Ovary (tissue), 9 donors: Measurements from ENCODE around the gene MKRN1. TPM values are rescaled to one million over a fixed set of nuclear protein-coding genes. Genes with fewer than 3 reads are reported as not detected.
A peak's percentile ranks its signal among the peaks of the same experiment; 100 is the strongest.

Experiments used
- DNase-seq, 5 donors: peaks; one replicate each; pipeline ENCODE4 v3.0.0-alpha.2; 2019 to 2020
- H3K27ac ChIP-seq, 2 donors: fragments of 200-600 bp; one replicate each; pipeline versions ENCODE4 v1.5.1 to v1.8.0; 2019 to 2022
- H3K27me3 ChIP-seq: fragments of 200-600 bp; one replicate; pipeline ENCODE4 v1.8.0; 2022
- H3K36me3 ChIP-seq: fragments of 200-600 bp; sonication (generic); one replicate; pipeline ENCODE4 v1.5.1; 2019
- H3K4me1 ChIP-seq: one replicate; pipeline ENCODE4 v1.8.1; 2013; ENCODE audit warnings: mild to moderate bottlenecking, moderate library complexity; ENCODE audit not compliant: insufficient read depth
- H3K4me3 ChIP-seq: fragments of 200-600 bp; sonication (generic); one replicate; pipeline ENCODE4 v1.5.1; 2017
- H3K9me3 ChIP-seq, 2 donors: fragments of 200-600 bp in 1 of 2; sonication (generic) in 1 of 2; one replicate each; pipeline versions ENCODE4 v1.5.1 to v1.8.1; 2013 to 2019; ENCODE audit warnings: mild to moderate bottlenecking in 1 of 2, moderate library complexity in 1 of 2
- EP300 ChIP-seq: sonication (generic); formaldehyde crosslinking; IDR thresholded peaks from one replicate; pipeline ENCODE4 v1.6.1; 2017; ENCODE audit warnings: antibody characterized with exemption
- POLR2A ChIP-seq: fragments of 450-650 bp; IDR thresholded peaks from one replicate; pipeline ENCODE4 v1.6.1; 2017; ENCODE audit warnings: antibody characterized with exemption, mild to moderate bottlenecking, moderate library complexity
- WGBS, 3 donors: extraction: QIAGEN DNeasy Blood & Tissue Kit in 1 of 3; methylation state at CpG; one replicate each; pipeline versions ENCODE4 v1.1.5 to v1.1.7; 2013 to 2017; 5-methylcytosine and 5-hydroxymethylcytosine counted together
- intact Hi-C, 4 donors: fragments of 100-400 bp; cut with DNase I; formaldehyde crosslinking; loops; one replicate each; pipeline versions ENCODE4 v1.11.0 to v1.15.1; 2022 to 2023
- polyA plus RNA-seq, 2 donors: library from polyadenylated mRNA; stranded (reverse); fragments of 200-250 nt in 1 of 2; fragments of 350-450 nt in 1 of 2; fragmentation: Illumina TruSeq in 1 of 2; extraction: RNeasy Lipid Tissue Mini Kit (QIAGEN cat#74804) in 1 of 2; gene quantifications; one replicate each; pipeline ENCODE4 v1.2.3, GENCODE V29; 2013 to 2014
- total RNA-seq, 7 donors: library from RNA; depleted of rRNA in 2 of 7; stranded (reverse); fragments of >200 nt in 2 of 7; fragmentation: NEBNext Ultra II Directional in 3 of 7; extraction: Animal tissue kit (Norgen Biotek cat#: 25700) in 3 of 7; gene quantifications; one replicate each; pipeline versions ENCODE4 v1.1.0 to v1.2.4, GENCODE V29; 2016 to 2023
- TF ChIP-seq, protein P1 (sequence below), 3 donors: fragments of 450-650 bp in 2 of 3; fragments of 200-600 bp in 1 of 3; IDR thresholded peaks; one replicate each; pipeline versions ENCODE4 v1.5.1 to v1.8.0; 2016 to 2022; ENCODE audit warnings: antibody characterized with exemption in 3 of 3, mild to moderate bottlenecking in 1 of 3
- donor health status: DM: no; HTN: no; CAD: no; lungs with moderate emphysema.
- donor health status: DM: no; HTN: no; CAD: no.
- donor health status: Bipolar disorder and iron deficiency.
- donor health status: DM: yes; HTN: yes; CAD: no.
- donor health status: DM: no; HTN: no; CAD: no.
- donor health status: DM: yes; HTN: yes; CAD: no.

Gene MKRN1
- total and polyA plus RNA-seq, 9 donors, result 42.0 to 124 (median 73.6) TPM

DNA sequence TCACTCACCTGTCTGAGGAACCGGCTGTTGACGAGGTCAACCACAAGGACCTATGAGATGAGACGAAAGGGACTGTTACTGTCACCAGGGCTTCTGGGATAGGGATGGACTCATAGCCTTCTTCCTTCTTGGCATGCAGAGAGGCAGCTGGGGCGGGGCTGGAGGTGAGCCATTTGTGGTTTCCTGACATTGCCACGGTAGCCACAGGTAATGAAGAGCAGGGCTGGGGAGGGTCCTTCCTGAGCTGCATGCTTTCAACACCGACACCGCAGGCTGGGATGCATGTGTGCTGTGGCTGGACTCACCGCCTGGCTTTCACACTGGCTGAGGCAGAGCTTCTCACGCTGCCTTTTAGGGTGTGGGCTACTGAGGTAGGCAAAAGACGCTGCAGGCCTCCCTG lies 46.4 kb upstream of the MKRN1 start:
- intact Hi-C loops, result no loop called here
- TF ChIP-seq, protein P1, sequence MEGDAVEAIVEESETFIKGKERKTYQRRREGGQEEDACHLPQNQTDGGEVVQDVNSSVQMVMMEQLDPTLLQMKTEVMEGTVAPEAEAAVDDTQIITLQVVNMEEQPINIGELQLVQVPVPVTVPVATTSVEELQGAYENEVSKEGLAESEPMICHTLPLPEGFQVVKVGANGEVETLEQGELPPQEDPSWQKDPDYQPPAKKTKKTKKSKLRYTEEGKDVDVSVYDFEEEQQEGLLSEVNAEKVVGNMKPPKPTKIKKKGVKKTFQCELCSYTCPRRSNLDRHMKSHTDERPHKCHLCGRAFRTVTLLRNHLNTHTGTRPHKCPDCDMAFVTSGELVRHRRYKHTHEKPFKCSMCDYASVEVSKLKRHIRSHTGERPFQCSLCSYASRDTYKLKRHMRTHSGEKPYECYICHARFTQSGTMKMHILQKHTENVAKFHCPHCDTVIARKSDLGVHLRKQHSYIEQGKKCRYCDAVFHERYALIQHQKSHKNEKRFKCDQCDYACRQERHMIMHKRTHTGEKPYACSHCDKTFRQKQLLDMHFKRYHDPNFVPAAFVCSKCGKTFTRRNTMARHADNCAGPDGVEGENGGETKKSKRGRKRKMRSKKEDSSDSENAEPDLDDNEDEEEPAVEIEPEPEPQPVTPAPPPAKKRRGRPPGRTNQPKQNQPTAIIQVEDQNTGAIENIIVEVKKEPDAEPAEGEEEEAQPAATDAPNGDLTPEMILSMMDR (IDR thresholded peaks at IDR 0.05), result no peak
- TF ChIP-seq EP300, result no peak
- no peak for TF ChIP-seq POLR2A
- H3K36me3 ChIP-seq, result no peaks in the 10 kb centered on the region
- DNase-seq, result no peak
- no peaks in the 10 kb centered on the region for H3K4me1 ChIP-seq
- 79 to 89% (median 89%) methylated on average over 10 of the region's 10 CpGs for WGBS, 3 donors
- no peaks in the 10 kb centered on the region for H3K9me3 ChIP-seq
- no peaks in the 10 kb centered on the region for H3K27me3 ChIP-seq
- H3K27ac ChIP-seq, result no peak overlapping the region
- H3K4me3 ChIP-seq, result no peak overlapping the region

DNA sequence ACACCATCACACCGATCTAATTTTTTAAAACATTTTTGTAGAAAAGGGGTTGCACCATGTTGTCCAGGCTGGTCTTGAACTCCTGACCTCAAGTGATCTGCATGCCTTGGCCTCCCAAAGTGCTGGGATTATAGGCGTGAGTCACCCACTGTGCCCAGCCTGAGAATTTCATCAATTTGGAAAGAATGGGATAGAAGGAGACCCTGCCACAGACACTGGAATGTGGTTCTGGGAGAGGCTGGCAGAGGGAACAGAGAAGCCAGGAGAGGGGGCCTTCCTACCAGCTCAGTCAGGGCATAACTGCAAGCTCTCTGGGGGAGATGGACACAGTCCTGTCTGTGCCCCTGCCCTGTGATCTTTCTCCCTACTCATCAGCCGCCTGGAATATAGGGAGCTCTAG lies 42.1 kb upstream of the MKRN1 start:
- no peak for DNase-seq
- Histone ChIP-seq H3K4me1 (peaks cover 3% of the 10 kb centered on the region), H3K9me3 (no peaks in the 10 kb centered on the region), H3K4me3 (no peak overlapping the region), H3K36me3 (no peaks in the 10 kb centered on the region), H3K27me3 (no peaks in the 10 kb centered on the region), H3K27ac (no peak overlapping the region)
- 80 to 85% (median 84%) methylated on average over 3 of the region's 3 CpGs for WGBS, 3 donors
- no peak for TF ChIP-seq POLR2A
- TF ChIP-seq, protein P1 (IDR thresholded peaks at IDR 0.05), result no peak
- no peak for TF ChIP-seq EP300
- intact Hi-C loops, result no loop called here

DNA sequence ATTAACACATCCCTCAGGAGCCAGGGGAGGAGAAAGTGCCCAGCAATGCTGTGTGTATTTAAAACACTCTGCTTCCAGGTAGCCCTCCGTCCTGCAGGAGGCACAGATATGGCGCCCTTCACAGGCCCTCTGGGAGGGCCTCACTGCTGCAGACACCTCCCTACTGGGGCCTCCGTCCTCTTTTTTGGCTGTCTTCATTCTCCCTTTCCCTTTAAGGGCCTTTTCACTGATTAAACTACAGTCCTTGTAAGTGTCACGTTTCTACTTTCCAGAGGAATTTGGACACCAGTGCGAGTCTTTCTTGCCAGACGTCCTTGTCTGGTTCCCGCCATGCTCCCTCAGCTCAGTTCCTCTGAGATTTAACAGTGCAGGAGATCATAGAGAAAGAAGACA lies 39.7 kb upstream of the MKRN1 start:
- no peak for DNase-seq
- Histone ChIP-seq H3K36me3 (no peaks in the 10 kb centered on the region), H3K4me1 (peaks cover 3% of the 10 kb centered on the region), H3K4me3 (no peak overlapping the region), H3K9me3 (no peaks in the 10 kb centered on the region), H3K27ac (peak overlapping the region in 1 of 2 donors; percentile 38), H3K27me3 (no peaks in the 10 kb centered on the region)
- TF ChIP-seq, protein P1 (IDR thresholded peaks at IDR 0.05), result no peak
- TF ChIP-seq POLR2A (no peak), EP300 (no peak)
- WGBS, 3 donors, result 56 to 64% (median 59%) methylated on average over 7 of the region's 7 CpGs
- intact Hi-C loops, result loop anchor here in 2 of 4 donors (2.0 to 5.0 kb wide), 2 partner anchors 133 to 134 kb away; no protein-coding TSS in a partner anchor

DNA sequence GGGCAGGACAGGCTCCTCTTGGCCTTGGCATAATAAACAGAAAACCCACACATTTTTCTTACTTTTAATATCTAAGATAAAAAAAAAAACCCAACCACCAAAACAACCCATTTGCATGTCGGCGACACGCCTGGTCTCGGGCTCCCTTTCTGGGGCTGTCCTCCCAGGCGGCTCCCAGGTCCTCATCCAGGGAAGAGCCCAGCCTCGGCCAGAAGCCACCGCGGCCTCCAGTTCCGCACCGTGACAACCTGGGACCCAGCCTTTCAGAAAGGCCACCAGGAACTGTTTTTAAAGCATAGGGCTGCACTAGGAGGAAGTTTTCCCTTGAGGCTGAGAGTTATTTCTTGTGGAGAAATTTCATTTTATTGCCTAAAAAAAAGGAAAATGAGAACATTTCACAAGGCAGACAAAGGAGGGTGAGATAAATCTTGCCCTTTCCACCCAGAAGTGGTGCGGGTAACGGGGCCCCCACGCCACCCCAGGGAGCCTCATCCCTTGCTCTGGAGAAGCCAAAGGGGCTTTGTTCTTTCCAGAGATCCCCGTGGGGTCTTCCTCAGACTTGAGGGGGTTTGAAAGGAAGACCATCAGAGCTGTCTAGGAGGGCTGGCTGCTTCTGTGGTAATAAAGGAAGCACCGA lies 39.2 kb upstream of the MKRN1 start:
- no peaks in the 10 kb centered on the region for H3K9me3 ChIP-seq
- WGBS, 3 donors, result 65 to 71% (median 69%) methylated on average over 15 of the region's 15 CpGs
- no peaks in the 10 kb centered on the region for H3K36me3 ChIP-seq
- TF ChIP-seq EP300 (no peak), POLR2A (no peak)
- TF ChIP-seq, protein P1 (IDR thresholded peaks at IDR 0.05), result no peak
- DNase-seq, result peak in 1 of 5 donors; percentile 33
- intact Hi-C loops, result loop anchor here in 3 of 4 donors (1.0 to 5.0 kb wide), 3 partner anchors 134 to 135 kb away; no protein-coding TSS in a partner anchor
- no peak overlapping the region for H3K4me3 ChIP-seq
- no peaks in the 10 kb centered on the region for H3K27me3 ChIP-seq
- H3K4me1 ChIP-seq, result peaks cover 3% of the 10 kb centered on the region
- H3K27ac ChIP-seq, result peak overlapping the region; percentile 16 to 55
